H9 (cell line): ENCODE results near the gene ACOT8. TPM values are rescaled to one million over a fixed set of nuclear protein-coding genes. Genes with fewer than 3 reads are reported as not detected.

ENCODE experiments used
- DNase-seq: peaks from one replicate; pipeline ENCODE4 v3.0.0-alpha.2; 2017
- H2AFZ ChIP-seq: one replicate; pipeline ENCODE4 v1.6.1; 2013; ENCODE audit warnings: mild to moderate bottlenecking, low read length, control low read depth, moderate library complexity
- H2AK5ac ChIP-seq: 2 replicates; pipeline ENCODE4 v1.6.1; 2013; ENCODE audit warnings: low read length, control low read depth, mixed read lengths; ENCODE audit not compliant: insufficient read length
- H2BK120ac ChIP-seq: one replicate; pipeline ENCODE4 v1.6.1; 2013; ENCODE audit warnings: low read depth, mild to moderate bottlenecking, low read length, control low read depth, inconsistent platforms; ENCODE audit not compliant: poor library complexity, severe bottlenecking
- H2BK12ac ChIP-seq: 2 replicates; pipeline ENCODE4 v1.6.1; 2013; ENCODE audit warnings: low read length, control low read depth, mixed read lengths, low read depth; ENCODE audit not compliant: insufficient read length
- H2BK15ac ChIP-seq: 2 replicates; pipeline ENCODE4 v1.6.1; 2013; ENCODE audit warnings: low read depth, low read length, control low read depth
- H2BK20ac ChIP-seq: one replicate; pipeline ENCODE4 v1.6.1; 2013; ENCODE audit warnings: low read depth, mild to moderate bottlenecking, low read length, control low read depth, inconsistent platforms; ENCODE audit not compliant: poor library complexity, severe bottlenecking
- H2BK5ac ChIP-seq: 2 replicates; pipeline ENCODE4 v1.6.1; 2013; ENCODE audit warnings: low read length, control low read depth, mixed read lengths; ENCODE audit not compliant: insufficient read length
- H3K14ac ChIP-seq: 2 replicates; pipeline ENCODE4 v1.6.1; 2013; ENCODE audit warnings: low read length, control low read depth; ENCODE audit not compliant: insufficient read depth
- H3K18ac ChIP-seq: 2 replicates; pipeline ENCODE4 v1.6.1; 2013; ENCODE audit warnings: low read depth, mild to moderate bottlenecking, mixed read lengths, low read length, control low read depth; ENCODE audit not compliant: insufficient read length
- H3K23ac ChIP-seq: 2 replicates; pipeline ENCODE4 v1.6.1; 2013; ENCODE audit warnings: low read length, control low read depth, mixed read lengths, low read depth; ENCODE audit not compliant: insufficient read length
- H3K23me2 ChIP-seq: 2 replicates; pipeline ENCODE4 v1.6.1; 2013; ENCODE audit warnings: low read depth, mild to moderate bottlenecking, mixed read lengths, low read length, control low read depth; ENCODE audit not compliant: insufficient read length, poor library complexity, severe bottlenecking
- H3K27ac ChIP-seq: 2 replicates; pipeline ENCODE4 v1.5.1; 2013; ENCODE audit warnings: low read length, control low read depth, mixed read lengths, low read depth; ENCODE audit not compliant: insufficient read length
- H3K27me3 ChIP-seq: 2 replicates; pipeline ENCODE4 v1.6.1; 2013; ENCODE audit warnings: low read length, control low read depth, inconsistent platforms; ENCODE audit not compliant: insufficient read depth
- H3K4ac ChIP-seq: 2 replicates; pipeline ENCODE4 v1.6.1; 2013; ENCODE audit warnings: low read depth, mild to moderate bottlenecking, control low read depth, inconsistent platforms, low read length, moderate library complexity
- H3K4me1 ChIP-seq: 2 replicates; pipeline ENCODE4 v1.6.1; 2013; ENCODE audit warnings: low read length, control low read depth, inconsistent platforms; ENCODE audit not compliant: insufficient read depth
- H3K4me2 ChIP-seq: 2 replicates; pipeline ENCODE4 v1.6.1; 2013; ENCODE audit warnings: low read length, control low read depth, mixed read lengths; ENCODE audit not compliant: insufficient read length, insufficient read depth
- H3K56ac ChIP-seq: 2 replicates; pipeline ENCODE4 v1.6.1; 2013; ENCODE audit warnings: low read depth, mild to moderate bottlenecking, mixed read lengths, low read length, control low read depth; ENCODE audit not compliant: insufficient read length
- H3K79me1 ChIP-seq: 2 replicates; pipeline ENCODE4 v1.6.1; 2013; ENCODE audit warnings: low read depth, mild to moderate bottlenecking, moderate library complexity, low read length, control low read depth, inconsistent platforms; ENCODE audit not compliant: insufficient read depth, poor library complexity, severe bottlenecking
- H3K79me2 ChIP-seq: 2 replicates; pipeline ENCODE4 v1.6.1; 2013; ENCODE audit warnings: low read length, control low read depth, inconsistent platforms; ENCODE audit not compliant: insufficient read depth
- H3K9ac ChIP-seq: 2 replicates; pipeline ENCODE4 v1.6.1; 2013; ENCODE audit warnings: low read length, control low read depth, mixed read lengths; ENCODE audit not compliant: insufficient read length; ENCODE audit errors: extremely low read depth
- H3K9me3 ChIP-seq: one replicate; pipeline ENCODE4 v1.6.1; 2013; ENCODE audit warnings: low read depth, low read length, inconsistent platforms; ENCODE audit not compliant: control insufficient read depth
- H3T11ph ChIP-seq: one replicate; pipeline ENCODE4 v1.6.1; 2013; ENCODE audit warnings: mild to moderate bottlenecking, low read length, control low read depth, inconsistent platforms
- H4K20me1 ChIP-seq: one replicate; pipeline ENCODE4 v1.6.1; 2013; ENCODE audit not compliant: control insufficient read depth, insufficient read length, insufficient read depth
- H4K5ac ChIP-seq: 2 replicates; pipeline ENCODE4 v1.6.1; 2013; ENCODE audit warnings: low read depth, mild to moderate bottlenecking, mixed read lengths, low read length, control low read depth; ENCODE audit not compliant: insufficient read length
- H4K8ac ChIP-seq: replicated peaks from 2 replicates; pipeline ENCODE4 v1.6.1; 2013; ENCODE audit warnings: low read length, control low read depth, mixed read lengths, low read depth; ENCODE audit not compliant: insufficient read length
- H4K91ac ChIP-seq: 2 replicates; pipeline ENCODE4 v1.6.1; 2013; ENCODE audit warnings: low read depth, mild to moderate bottlenecking, moderate library complexity, mixed read lengths, low read length, control low read depth; ENCODE audit not compliant: insufficient read length
- H3K27ac Mint-ChIP-seq, 3 experiments: 2 replicates in 2 of 3; 3 replicates in 1 of 3; pipeline ENCODE4 v1.8.0; 2020 to 2021; ENCODE audit warnings: mixed read lengths in 3 of 3, mild to moderate bottlenecking in 1 of 3, moderate library complexity in 1 of 3
- H3K27me3 Mint-ChIP-seq: 2 replicates; pipeline ENCODE4 v1.8.0; 2021; ENCODE audit warnings: low read depth, mild to moderate bottlenecking, moderate library complexity, mixed read lengths
- H3K36me3 Mint-ChIP-seq, 3 experiments: 2 replicates in 2 of 3; 3 replicates in 1 of 3; pipeline ENCODE4 v1.8.0; 2020 to 2021; ENCODE audit warnings: low read depth in 3 of 3, mixed read lengths in 3 of 3; ENCODE audit not compliant: insufficient read depth in 1 of 3
- H3K4me1 Mint-ChIP-seq, 2 experiments: 2 replicates each; pipeline ENCODE4 v1.8.0; 2020; ENCODE audit warnings: mixed read lengths in 2 of 2
- H3K4me3 Mint-ChIP-seq, 2 experiments: 2 replicates in 1 of 2; 3 replicates in 1 of 2; pipeline ENCODE4 v1.8.0; 2020 to 2021; ENCODE audit warnings: mild to moderate bottlenecking in 2 of 2, mixed read lengths in 2 of 2, moderate library complexity in 1 of 2
- H3K9me3 Mint-ChIP-seq, 2 experiments: 2 replicates in 1 of 2; 3 replicates in 1 of 2; pipeline ENCODE4 v1.8.0; 2020; ENCODE audit warnings: mild to moderate bottlenecking in 2 of 2, mixed read lengths in 2 of 2, moderate library complexity in 1 of 2
- WGBS: extraction: QIAGEN DNeasy Blood & Tissue Kit; methylation state at CpG from one replicate; pipeline ENCODE4 v1.1.7; 2013; ENCODE audit warnings: missing lambda C conversion rate, low lambda C conversion rate, mixed read lengths; ENCODE audit not compliant: insufficient read length; ENCODE audit errors: extremely low coverage; 5-methylcytosine and 5-hydroxymethylcytosine counted together
- total RNA-seq: library from RNA; stranded (reverse); gene quantifications from 2 replicates; pipeline ENCODE4 v1.2.1, GENCODE V29; 2021
- TF ChIP-seq, protein P1 (sequence below): fragments of 200-600 bp; sonication (generic); conservative IDR thresholded peaks from 3 replicates; pipeline ENCODE4 v1.8.0; 2021; ENCODE audit warnings: antibody characterized with exemption, mild to moderate bottlenecking

The ACOT8 gene
- total RNA-seq, 1 experiment from 2014 or later: 26.7 TPM

DNA sequence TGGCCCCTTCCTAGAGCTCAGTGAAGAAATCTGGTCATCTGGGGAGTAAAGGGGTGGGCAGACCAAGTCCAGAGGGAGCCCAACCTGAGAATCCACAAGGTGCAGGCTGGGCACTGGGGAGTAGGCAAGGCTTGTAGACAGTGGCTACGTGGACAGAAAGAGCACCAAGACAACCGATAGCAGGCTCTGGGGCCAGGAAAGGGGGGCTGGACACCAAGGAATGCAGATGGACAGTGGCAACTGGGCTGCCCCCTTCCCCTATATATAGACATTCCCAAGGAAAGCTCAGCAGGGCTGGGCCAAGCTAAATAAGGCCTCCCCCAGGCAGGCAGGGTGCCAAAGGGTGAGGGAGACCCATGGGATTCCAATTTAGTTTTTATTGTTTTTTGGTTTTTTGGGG, 28.6 kb downstream of the ACOT8 start:
- peaks cover 25 to 44% of the 10 kb centered on the region in 2 experiments for H3K4me1 Mint-ChIP-seq
- H3K4me2 ChIP-seq: no peak overlapping the region
- H3K4me1 ChIP-seq: peaks cover 4% of the 10 kb centered on the region; the same call in 1 of the 2 replicates
- H2BK12ac ChIP-seq: no peak overlapping the region
- H2BK15ac ChIP-seq: no peak overlapping the region
- no peaks in the 10 kb centered on the region for H3K79me1 ChIP-seq
- TF ChIP-seq, protein P1, sequence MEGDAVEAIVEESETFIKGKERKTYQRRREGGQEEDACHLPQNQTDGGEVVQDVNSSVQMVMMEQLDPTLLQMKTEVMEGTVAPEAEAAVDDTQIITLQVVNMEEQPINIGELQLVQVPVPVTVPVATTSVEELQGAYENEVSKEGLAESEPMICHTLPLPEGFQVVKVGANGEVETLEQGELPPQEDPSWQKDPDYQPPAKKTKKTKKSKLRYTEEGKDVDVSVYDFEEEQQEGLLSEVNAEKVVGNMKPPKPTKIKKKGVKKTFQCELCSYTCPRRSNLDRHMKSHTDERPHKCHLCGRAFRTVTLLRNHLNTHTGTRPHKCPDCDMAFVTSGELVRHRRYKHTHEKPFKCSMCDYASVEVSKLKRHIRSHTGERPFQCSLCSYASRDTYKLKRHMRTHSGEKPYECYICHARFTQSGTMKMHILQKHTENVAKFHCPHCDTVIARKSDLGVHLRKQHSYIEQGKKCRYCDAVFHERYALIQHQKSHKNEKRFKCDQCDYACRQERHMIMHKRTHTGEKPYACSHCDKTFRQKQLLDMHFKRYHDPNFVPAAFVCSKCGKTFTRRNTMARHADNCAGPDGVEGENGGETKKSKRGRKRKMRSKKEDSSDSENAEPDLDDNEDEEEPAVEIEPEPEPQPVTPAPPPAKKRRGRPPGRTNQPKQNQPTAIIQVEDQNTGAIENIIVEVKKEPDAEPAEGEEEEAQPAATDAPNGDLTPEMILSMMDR: no peak
- H3K9ac ChIP-seq: no peak overlapping the region
- H3K79me2 ChIP-seq: no peaks in the 10 kb centered on the region
- no peaks in the 10 kb centered on the region for H4K20me1 ChIP-seq
- H2AFZ ChIP-seq: no peak overlapping the region
- H3K9me3 Mint-ChIP-seq: no peaks in the 10 kb centered on the region; a peak in 1 of 5 replicates
- no peak overlapping the region for H2AK5ac ChIP-seq
- no peak overlapping the region for H4K5ac ChIP-seq
- no peaks in the 10 kb centered on the region; a peak in 1 of 7 replicates for H3K36me3 Mint-ChIP-seq
- no peak overlapping the region for H3K23ac ChIP-seq
- H3K56ac ChIP-seq: no peak overlapping the region
- no peaks in the 10 kb centered on the region for H3K9me3 ChIP-seq
- H2BK20ac ChIP-seq: no peak overlapping the region
- no peak overlapping the region for H2BK5ac ChIP-seq
- no peak overlapping the region for H3K27ac ChIP-seq
- no peaks in the 10 kb centered on the region for H3K23me2 ChIP-seq
- no peak for DNase-seq
- H3K27me3 ChIP-seq: no peaks in the 10 kb centered on the region; the same call in 1 of the 2 replicates
- H3K4ac ChIP-seq: no peak overlapping the region
- no peak overlapping the region for H3K14ac ChIP-seq
- no peak overlapping the region for H3T11ph ChIP-seq
- no peak overlapping the region for H3K27ac Mint-ChIP-seq
- no peak overlapping the region for H4K91ac ChIP-seq
- no peak overlapping the region for H2BK120ac ChIP-seq
- no CpG with 5 or more reads among the region's 2 CpGs for WGBS
- no peak overlapping the region; a peak in 1 of 5 replicates for H3K4me3 Mint-ChIP-seq
- H4K8ac ChIP-seq: no peak overlapping the region
- peaks cover 15% of the 10 kb centered on the region for H3K27me3 Mint-ChIP-seq
- no peak overlapping the region for H3K18ac ChIP-seq
